ENCODE data around the gene BACE2.

DNA sequence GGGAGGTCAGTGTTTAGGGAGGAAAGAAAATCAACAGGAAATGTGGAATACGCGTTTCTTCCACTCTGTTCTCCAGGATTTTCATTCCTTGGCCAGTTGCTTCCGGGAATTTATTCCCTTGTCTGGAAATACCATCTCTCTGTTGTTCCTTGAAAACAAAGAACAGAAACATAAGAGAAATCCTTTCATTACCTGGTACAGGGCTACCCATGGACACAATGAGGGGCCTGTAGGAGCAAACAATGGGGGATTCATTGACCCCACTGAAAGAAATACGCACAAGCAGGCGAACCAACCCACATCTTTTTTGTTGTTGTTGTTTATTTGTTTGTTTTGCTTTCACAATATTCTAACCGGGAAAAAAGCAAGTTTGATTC is 20.0 kb upstream of the BACE2 start:
- TF ChIP-seq POLR2A (IDR thresholded peaks at IDR 0.05): no peak
- TF ChIP-seq, protein P1, sequence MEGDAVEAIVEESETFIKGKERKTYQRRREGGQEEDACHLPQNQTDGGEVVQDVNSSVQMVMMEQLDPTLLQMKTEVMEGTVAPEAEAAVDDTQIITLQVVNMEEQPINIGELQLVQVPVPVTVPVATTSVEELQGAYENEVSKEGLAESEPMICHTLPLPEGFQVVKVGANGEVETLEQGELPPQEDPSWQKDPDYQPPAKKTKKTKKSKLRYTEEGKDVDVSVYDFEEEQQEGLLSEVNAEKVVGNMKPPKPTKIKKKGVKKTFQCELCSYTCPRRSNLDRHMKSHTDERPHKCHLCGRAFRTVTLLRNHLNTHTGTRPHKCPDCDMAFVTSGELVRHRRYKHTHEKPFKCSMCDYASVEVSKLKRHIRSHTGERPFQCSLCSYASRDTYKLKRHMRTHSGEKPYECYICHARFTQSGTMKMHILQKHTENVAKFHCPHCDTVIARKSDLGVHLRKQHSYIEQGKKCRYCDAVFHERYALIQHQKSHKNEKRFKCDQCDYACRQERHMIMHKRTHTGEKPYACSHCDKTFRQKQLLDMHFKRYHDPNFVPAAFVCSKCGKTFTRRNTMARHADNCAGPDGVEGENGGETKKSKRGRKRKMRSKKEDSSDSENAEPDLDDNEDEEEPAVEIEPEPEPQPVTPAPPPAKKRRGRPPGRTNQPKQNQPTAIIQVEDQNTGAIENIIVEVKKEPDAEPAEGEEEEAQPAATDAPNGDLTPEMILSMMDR (IDR thresholded peaks at IDR 0.05): no peak

All from thyroid gland (tissue), 4 donors.